Measurements from ENCODE around the gene CDH5.

Gene CDH5

DNA sequence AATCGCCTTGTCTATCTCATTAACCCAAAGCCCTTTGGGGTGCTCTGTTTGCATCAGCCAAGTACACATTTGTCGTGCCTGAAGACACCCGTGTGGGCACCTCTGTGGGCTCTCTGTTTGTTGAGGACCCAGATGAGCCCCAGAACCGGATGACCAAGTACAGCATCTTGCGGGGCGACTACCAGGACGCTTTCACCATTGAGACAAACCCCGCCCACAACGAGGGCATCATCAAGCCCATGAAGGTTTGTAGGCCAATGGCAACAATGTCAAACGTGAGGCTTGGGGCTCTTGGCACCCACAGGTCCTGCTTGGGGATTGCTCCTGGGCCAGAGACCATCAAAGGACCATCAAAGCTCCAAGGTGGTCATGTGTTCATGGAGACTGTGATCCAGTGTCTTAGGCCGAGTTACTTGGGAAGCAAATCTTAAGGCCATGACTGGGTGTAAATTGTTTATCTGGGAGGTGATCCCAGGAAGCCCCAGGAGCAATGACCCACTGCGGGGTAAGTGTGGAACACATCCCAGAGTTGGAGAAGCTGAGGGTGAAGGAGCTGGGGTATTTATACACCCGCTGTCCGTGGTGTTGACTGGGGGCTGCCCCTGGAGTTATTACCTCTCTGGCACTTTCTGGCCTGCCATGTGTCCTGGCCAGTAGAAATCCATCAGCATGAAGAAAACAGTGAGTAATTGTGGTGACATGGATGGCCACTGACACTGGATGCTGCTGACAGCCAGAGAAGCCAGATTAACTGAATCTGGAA, 24.0 kb downstream of the CDH5 start:
- no peak overlapping the region for H3K27ac ChIP-seq
- TF ChIP-seq, protein P1, sequence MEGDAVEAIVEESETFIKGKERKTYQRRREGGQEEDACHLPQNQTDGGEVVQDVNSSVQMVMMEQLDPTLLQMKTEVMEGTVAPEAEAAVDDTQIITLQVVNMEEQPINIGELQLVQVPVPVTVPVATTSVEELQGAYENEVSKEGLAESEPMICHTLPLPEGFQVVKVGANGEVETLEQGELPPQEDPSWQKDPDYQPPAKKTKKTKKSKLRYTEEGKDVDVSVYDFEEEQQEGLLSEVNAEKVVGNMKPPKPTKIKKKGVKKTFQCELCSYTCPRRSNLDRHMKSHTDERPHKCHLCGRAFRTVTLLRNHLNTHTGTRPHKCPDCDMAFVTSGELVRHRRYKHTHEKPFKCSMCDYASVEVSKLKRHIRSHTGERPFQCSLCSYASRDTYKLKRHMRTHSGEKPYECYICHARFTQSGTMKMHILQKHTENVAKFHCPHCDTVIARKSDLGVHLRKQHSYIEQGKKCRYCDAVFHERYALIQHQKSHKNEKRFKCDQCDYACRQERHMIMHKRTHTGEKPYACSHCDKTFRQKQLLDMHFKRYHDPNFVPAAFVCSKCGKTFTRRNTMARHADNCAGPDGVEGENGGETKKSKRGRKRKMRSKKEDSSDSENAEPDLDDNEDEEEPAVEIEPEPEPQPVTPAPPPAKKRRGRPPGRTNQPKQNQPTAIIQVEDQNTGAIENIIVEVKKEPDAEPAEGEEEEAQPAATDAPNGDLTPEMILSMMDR (conservative IDR thresholded peaks at IDR 0.05): no peak
- no peak for TF ChIP-seq ZFX (IDR thresholded peaks at IDR 0.05)

DNA sequence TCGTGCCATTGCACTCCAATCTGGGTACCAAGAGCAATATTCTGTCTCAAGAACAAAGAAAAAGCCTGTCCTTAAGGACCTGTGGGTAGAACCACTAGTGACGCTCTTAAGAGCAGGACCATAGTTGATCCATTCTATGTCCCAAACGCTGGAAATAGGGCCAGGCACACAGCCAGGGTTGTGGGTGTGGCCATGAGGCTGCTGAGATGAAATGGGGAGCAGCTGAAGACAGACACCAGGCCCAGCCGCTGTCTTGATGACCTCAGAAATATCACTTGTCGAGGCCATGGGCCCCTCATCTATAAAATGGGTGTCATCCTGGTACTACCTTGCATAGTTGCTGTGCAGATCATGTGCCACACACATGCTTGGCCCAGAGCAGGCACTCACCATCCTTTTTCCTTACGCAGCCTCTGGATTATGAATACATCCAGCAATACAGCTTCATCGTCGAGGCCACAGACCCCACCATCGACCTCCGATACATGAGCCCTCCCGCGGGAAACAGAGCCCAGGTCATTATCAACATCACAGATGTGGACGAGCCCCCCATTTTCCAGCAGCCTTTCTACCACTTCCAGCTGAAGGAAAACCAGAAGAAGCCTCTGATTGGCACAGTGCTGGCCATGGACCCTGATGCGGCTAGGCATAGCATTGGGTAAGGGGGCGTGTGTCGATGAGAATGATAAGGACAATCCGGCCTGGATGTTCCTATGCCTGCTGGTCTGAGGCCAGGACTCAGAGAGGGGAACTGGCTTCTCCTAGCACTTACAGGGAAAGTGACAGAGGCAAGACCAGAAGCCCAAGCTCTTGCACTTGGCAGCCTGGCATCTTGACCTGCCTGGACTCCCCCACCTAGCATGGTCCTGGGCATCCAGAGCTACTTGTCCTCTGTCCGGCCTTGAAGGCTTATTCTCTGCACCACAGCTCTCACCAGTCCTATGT, 25.5 kb downstream of the CDH5 start:
- no peak overlapping the region for H3K27ac ChIP-seq
- TF ChIP-seq, protein P1 (conservative IDR thresholded peaks at IDR 0.05): no peak
- TF ChIP-seq ZFX (IDR thresholded peaks at IDR 0.05): no peak

GRCh38 chr16:66395806-66396555, 29.5 kb downstream of the CDH5 start:
- H3K27ac ChIP-seq: no peak overlapping the region
- TF ChIP-seq, protein P1 (conservative IDR thresholded peaks at IDR 0.05): no peak
- no peak for TF ChIP-seq ZFX (IDR thresholded peaks at IDR 0.05)

- no peak overlapping the region for H3K27ac ChIP-seq
- TF ChIP-seq ZFX (IDR thresholded peaks at IDR 0.05): no peak
- TF ChIP-seq, protein P1 (conservative IDR thresholded peaks at IDR 0.05): no peak
These were observed 31.4 kb downstream of the CDH5 start for GRCh38 chr16:66397736-66398433.

DNA sequence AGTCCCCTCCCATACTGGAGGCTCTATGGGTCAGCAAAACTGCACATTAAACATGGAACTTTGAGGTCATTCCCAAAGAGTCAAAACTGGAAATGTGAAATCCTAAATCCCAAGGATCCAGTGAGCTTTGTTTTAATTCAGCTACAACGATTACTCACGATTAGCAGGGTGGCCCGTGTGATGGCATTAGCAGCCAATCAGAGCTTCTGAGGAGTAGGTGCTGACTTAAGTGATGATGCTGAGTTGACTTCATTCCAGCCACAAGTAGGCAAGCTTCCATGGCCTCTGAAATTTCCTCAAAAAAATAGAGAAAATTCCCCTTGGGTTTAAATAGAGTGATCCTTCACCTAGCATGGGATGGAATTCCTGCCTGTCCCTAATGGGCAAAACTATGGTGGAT, 32.5 kb downstream of the CDH5 start:
- H3K27ac ChIP-seq: no peak overlapping the region
- TF ChIP-seq, protein P1 (conservative IDR thresholded peaks at IDR 0.05): no peak
- no peak for TF ChIP-seq ZFX (IDR thresholded peaks at IDR 0.05)

DNA sequence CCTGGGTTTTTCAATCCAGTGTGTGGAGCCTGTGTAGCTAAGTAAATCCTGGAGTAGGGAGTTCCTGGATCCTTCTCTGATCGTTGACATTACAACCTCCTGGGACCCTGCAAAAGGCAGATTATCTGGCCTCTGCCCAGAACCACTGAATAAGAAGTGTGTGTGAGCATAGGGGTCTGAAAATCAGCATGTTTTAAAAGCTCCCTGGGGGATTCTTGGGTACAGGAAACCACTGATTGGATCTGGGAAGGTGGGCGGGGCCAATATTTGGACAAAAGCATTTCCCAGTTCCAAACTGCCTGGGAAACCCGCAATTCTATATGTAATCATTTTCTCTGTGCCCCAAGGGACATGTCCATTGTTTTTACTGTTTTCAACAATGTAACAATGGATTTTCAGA, 33.4 kb downstream of the CDH5 start:
- no peak for TF ChIP-seq ZFX (IDR thresholded peaks at IDR 0.05)
- H3K27ac ChIP-seq: no peak overlapping the region
